GM19395 (cell line): Measurements from ENCODE around the gene ADRA1B.

ENCODE experiments used
- ATAC-seq: cut with Tn5 transposase; IDR thresholded peaks from one replicate; pipeline ENCODE4 v1.9.1; 2021; ENCODE audit warnings: mild to moderate bottlenecking, moderate library complexity; ENCODE audit not compliant: unreplicated experiment

ADRA1B gene

GRCh38 chr5:159923008-159923407, 6.7 kb downstream of the ADRA1B start:
- no peak for ATAC-seq

- ATAC-seq = no peak
These were observed 12.0 kb downstream of the ADRA1B start for GRCh38 chr5:159928122-159928909.

GRCh38 chr5:159929176-159929575, 12.9 kb downstream of the ADRA1B start:
- no peak for ATAC-seq

GRCh38 chr5:159933531-159934485, 17.5 kb downstream of the ADRA1B start:
- no peak for ATAC-seq

GRCh38 chr5:159935946-159936345, 19.7 kb downstream of the ADRA1B start:
- ATAC-seq = no peak

- ATAC-seq = no peak
These were observed 20.5 kb downstream of the ADRA1B start for GRCh38 chr5:159936686-159937329.

GRCh38 chr5:159937580-159937979, 21.3 kb downstream of the ADRA1B start:
- no peak for ATAC-seq

- no peak for ATAC-seq
These were observed 27.0 kb downstream of the ADRA1B start for GRCh38 chr5:159943326-159943725.

- no peak for ATAC-seq
These were observed 27.8 kb downstream of the ADRA1B start for GRCh38 chr5:159944056-159944600.

- no peak for ATAC-seq
These were observed 29.1 kb downstream of the ADRA1B start for GRCh38 chr5:159945359-159945758.

- ATAC-seq = no peak
These were observed 31.6 kb downstream of the ADRA1B start for GRCh38 chr5:159947708-159948358.

GRCh38 chr5:159951387-159951786, 35.1 kb downstream of the ADRA1B start:
- ATAC-seq = peak; percentile 63

GRCh38 chr5:159951834-159952233, 35.6 kb downstream of the ADRA1B start:
- no peak for ATAC-seq

GRCh38 chr5:159953609-159954008, 37.3 kb downstream of the ADRA1B start:
- ATAC-seq = no peak

GRCh38 chr5:159955056-159955624, 38.9 kb downstream of the ADRA1B start:
- ATAC-seq = no peak

GRCh38 chr5:159956074-159956473, 39.8 kb downstream of the ADRA1B start:
- no peak for ATAC-seq

GRCh38 chr5:159961176-159962160, 45.2 kb downstream of the ADRA1B start:
- ATAC-seq = no peak

GRCh38 chr5:159962214-159962613, 45.9 kb downstream of the ADRA1B start:
- no peak for ATAC-seq

- no peak for ATAC-seq
These were observed 47.7 kb downstream of the ADRA1B start for GRCh38 chr5:159963935-159964334.
